Endothelial cell of umbilical vein (primary cell): ENCODE results near the gene PIK3CG. TPM values are rescaled to one million over a fixed set of nuclear protein-coding genes. Genes with fewer than 3 reads are reported as not detected.

Source experiments
- Bru-seq: library from RNA; stranded (reverse); fragments of 400-500 nt; gene quantifications from one replicate; lab custom pipeline; 2021; lab: Mats Ljungman, UMichigan
- BruChase-seq, 2 experiments: library from RNA; stranded (reverse); fragments of 400-500 nt; gene quantifications; one replicate each; lab custom pipeline; 2021; lab: Mats Ljungman, UMichigan
- BruUV-seq: library from RNA; stranded (reverse); fragments of 400-500 nt; replicated peaks from 2 replicates; lab custom pipeline; 2021; lab: Mats Ljungman, UMichigan
- CTCF ChIA-PET: fragments of 300-600, 350-600 bp; sonication (Branson Sonifier 250); formaldehyde crosslinking; loops from one replicate; lab custom pipeline; 2021; ENCODE audit warnings: antibody characterized with exemption, inconsistent platforms; lab: Charles Lee
- POLR2A ChIA-PET: fragments of 300-600, 350-600 bp; sonication (Branson Sonifier 250); formaldehyde crosslinking; loops from one replicate; lab custom pipeline; 2021; ENCODE audit warnings: antibody characterized with exemption, inconsistent platforms; lab: Charles Lee
- DNase-seq: peaks from one replicate; pipeline ENCODE4 v3.0.0-alpha.2; 2011; ENCODE audit warnings: low read depth, low spot score
- FAIRE-seq: peaks from 2 replicates; lab custom pipeline; 2011; peaks lifted over from hg19 to GRCh38; lab: Jason Lieb, UNC
- H2AFZ ChIP-seq: 2 replicates; pipeline ENCODE4 v1.6.0; 2012; ENCODE audit warnings: low read depth, low read length, control low read depth, inconsistent platforms
- H3K27ac ChIP-seq: 2 replicates; pipeline ENCODE4 v1.5.1; 2011; ENCODE audit warnings: low read depth, mild to moderate bottlenecking, control low read depth, low read length, moderate library complexity; ENCODE audit not compliant: insufficient read depth
- H3K27me3 ChIP-seq, 2 experiments: 2 replicates each; pipeline versions ENCODE4 v1.6.0 to v1.6.1; 2011; ENCODE audit warnings: low read length in 2 of 2, mixed read lengths in 1 of 2; ENCODE audit not compliant: control insufficient read depth in 2 of 2, insufficient read depth in 2 of 2
- H3K36me3 ChIP-seq, 2 experiments: 2 replicates in 1 of 2; 3 replicates in 1 of 2; pipeline ENCODE4 v1.5.1; 2011; ENCODE audit warnings: low read length in 2 of 2, mild to moderate bottlenecking in 1 of 2, moderate library complexity in 1 of 2; ENCODE audit not compliant: control insufficient read depth in 2 of 2, insufficient read depth in 2 of 2; ENCODE audit errors: extremely low read depth in 1 of 2
- H3K4me1 ChIP-seq: 3 replicates; pipeline ENCODE4 v1.5.1; 2011; ENCODE audit warnings: mild to moderate bottlenecking, low read length; ENCODE audit not compliant: control insufficient read depth, insufficient read depth; ENCODE audit errors: extremely low read depth
- H3K4me2 ChIP-seq: 2 replicates; pipeline ENCODE4 v1.6.1; 2011; ENCODE audit warnings: low read length, control low read depth, mixed read lengths; ENCODE audit not compliant: insufficient read depth
- H3K4me3 ChIP-seq, 3 experiments: fragments of 200-600 bp in 1 of 3; sonication (generic), shearing (Covaris generic) in 1 of 3; replicated peaks in 1 of 3; 2 replicates each; pipeline ENCODE4 v1.5.1; 2011 to 2016; ENCODE audit warnings: control low read depth in 3 of 3, low read length in 3 of 3, mild to moderate bottlenecking in 2 of 3, inconsistent platforms in 1 of 3, low read depth in 1 of 3, moderate library complexity in 1 of 3; ENCODE audit not compliant: insufficient read depth in 1 of 3
- H3K79me2 ChIP-seq: 2 replicates; pipeline ENCODE4 v1.6.0; 2012; ENCODE audit warnings: low read length, inconsistent platforms; ENCODE audit not compliant: control insufficient read depth, insufficient read depth
- H3K9ac ChIP-seq: replicated peaks from 2 replicates; pipeline ENCODE3; 2011; ENCODE audit warnings: low read length, control low read depth; ENCODE audit not compliant: insufficient read depth; ENCODE audit errors: extremely low read depth
- H3K9me1 ChIP-seq: replicated peaks from 3 replicates; pipeline ENCODE4 v1.6.0; 2011; ENCODE audit warnings: mild to moderate bottlenecking, low read length; ENCODE audit not compliant: control insufficient read depth, insufficient read depth; ENCODE audit errors: extremely low read depth
- H3K9me3 ChIP-seq: replicated peaks from 2 replicates; pipeline ENCODE4 v1.5.1; 2012; ENCODE audit warnings: low read length, inconsistent platforms; ENCODE audit not compliant: control insufficient read depth, insufficient read depth
- H4K20me1 ChIP-seq: replicated peaks from 2 replicates; pipeline ENCODE3; 2011; ENCODE audit warnings: mild to moderate bottlenecking, low read length; ENCODE audit not compliant: control insufficient read depth, insufficient read depth; ENCODE audit errors: extremely low read depth
- EZH2 ChIP-seq: IDR thresholded peaks from 2 replicates; pipeline ENCODE4 v1.6.1; 2012; ENCODE audit warnings: borderline replicate concordance, low read depth, mild to moderate bottlenecking, moderate library complexity, low read length, inconsistent platforms; ENCODE audit not compliant: severe bottlenecking
- FOS ChIP-seq: IDR thresholded peaks from 2 replicates; pipeline ENCODE4 v1.6.1; 2011; ENCODE audit warnings: mild to moderate bottlenecking, low read length, moderate library complexity, borderline replicate concordance; ENCODE audit not compliant: insufficient read depth
- GATA2 ChIP-seq: IDR thresholded peaks from 2 replicates; pipeline ENCODE4 v1.7.0; 2011; ENCODE audit warnings: low read depth, mild to moderate bottlenecking, moderate library complexity, mixed read lengths, low read length; ENCODE audit not compliant: insufficient read length, insufficient read depth
- JUN ChIP-seq: IDR thresholded peaks from 2 replicates; pipeline ENCODE4 v1.6.1; 2011; ENCODE audit warnings: borderline replicate concordance, low read depth; ENCODE audit not compliant: insufficient read length, insufficient read depth
- MYC ChIP-seq: IDR thresholded peaks from one replicate; pipeline ENCODE4 v1.6.1; 2011; ENCODE audit warnings: mild to moderate bottlenecking, low read depth, low read length
- POLR2A ChIP-seq: IDR thresholded peaks from 2 replicates; pipeline ENCODE4 v1.6.1; 2012; ENCODE audit warnings: low read depth, mild to moderate bottlenecking, control low read depth, low read length
- POLR2AphosphoS5 ChIP-seq: IDR thresholded peaks from 2 replicates; pipeline ENCODE4 v1.6.1; 2012; ENCODE audit warnings: low read depth, mild to moderate bottlenecking, control low read depth, low read length, moderate library complexity; ENCODE audit not compliant: insufficient read depth
- dilution Hi-C: fragments of 300-500 bp; cut with MboI; formaldehyde crosslinking; loops from one replicate; pipeline ENCODE4 v1.15.0; 2019; ENCODE audit warnings: low sequenced_read_pairs; ENCODE audit not compliant: extremely low pct_ligation_motif_present
- intact Hi-C: fragments of 100-400 bp; cut with micrococcal nuclease; formaldehyde crosslinking; loops from one replicate; pipeline ENCODE4 v1.10.0; 2022
- long read RNA-seq: library from polyadenylated mRNA; stranded (forward); transcript quantifications from one replicate; pipeline ENCODE4 v2.0.0, GENCODE V29; 2021
- polyA minus RNA-seq, 3 experiments: library from RNA; depleted of rRNA, polyadenylated mRNA; stranded (reverse); fragments of >200 nt; gene quantifications; 1 replicate in 1 of 3; 2 replicates in 2 of 3; pipeline ENCODE4 v1.2.3, GENCODE V29; 2011
- polyA plus RNA-seq, 4 experiments: library from polyadenylated mRNA; depleted of rRNA in 3 of 4; stranded (reverse) in 3 of 4; unstranded in 1 of 4; fragments of >200 nt; gene quantifications; 2 replicates each; pipeline versions ENCODE4 v1.2.1 to v1.2.3, GENCODE V29; 2011 to 2012; ENCODE audit warnings: missing spikeins in 1 of 4
- total RNA-seq: library from RNA; stranded (reverse); gene quantifications from 2 replicates; pipeline ENCODE4 v1.2.3, GENCODE V29; 2021
- TF ChIP-seq, protein P1 (sequence below), 2 donors: IDR thresholded peaks; 1 replicate in 1 of 2; 2 replicates in 1 of 2; pipeline ENCODE4 v1.5.1; 2011; ENCODE audit warnings: low read length in 2 of 2, mild to moderate bottlenecking in 2 of 2, moderate library complexity in 2 of 2, control low read depth in 1 of 2, inconsistent platforms in 1 of 2, low read depth in 1 of 2; ENCODE audit not compliant: insufficient read depth in 1 of 2; ENCODE audit errors: extremely low read depth in 1 of 2
- TF ChIP-seq, protein P2 (sequence below): IDR thresholded peaks from 2 replicates; pipeline ENCODE4 v1.6.1; 2011; ENCODE audit not compliant: insufficient read depth, insufficient read length

Gene PIK3CG
- total RNA-seq (4.9 and 6.2 TPM in 2 replicates), polyA plus RNA-seq (0.81 and 1.2 TPM in 2 replicates), polyA minus RNA-seq (4.4 and 6.9 TPM in 2 replicates), Bru-seq, nascent RNA (percentile 51 among the genes with signal in this experiment), BruChase-seq, experiment 1, labeled RNA remaining after a 6-hour chase (percentile 47 among the genes with signal in this experiment), BruChase-seq, experiment 2, labeled RNA remaining after a 2-hour chase (percentile 47 among the genes with signal in this experiment)
- polyA plus RNA-seq (2011; cell fraction: cytosol; rRNA removed) = 1.3 TPM in 2 replicates
- 1.5 and 2.4 TPM in 2 replicates for polyA plus RNA-seq (2011; cell fraction: nucleus; rRNA removed)
- polyA plus RNA-seq (2012) = 1.0 and 4.4 TPM in 2 replicates
- not detected for polyA minus RNA-seq (2011; cell fraction: cytosol; rRNA and poly(A)+ RNA removed)
- 4.6 and 5.3 TPM in 2 replicates for polyA minus RNA-seq (2011; cell fraction: nucleus; rRNA and poly(A)+ RNA removed)
- long read RNA-seq, full-length matches to known transcripts = 2 of 4 reads
- long read RNA-seq, partial matches to known transcripts = 0 of 4 reads
- long read RNA-seq, other reads (novel, unspliced or antisense) = 2 of 4 reads

DNA sequence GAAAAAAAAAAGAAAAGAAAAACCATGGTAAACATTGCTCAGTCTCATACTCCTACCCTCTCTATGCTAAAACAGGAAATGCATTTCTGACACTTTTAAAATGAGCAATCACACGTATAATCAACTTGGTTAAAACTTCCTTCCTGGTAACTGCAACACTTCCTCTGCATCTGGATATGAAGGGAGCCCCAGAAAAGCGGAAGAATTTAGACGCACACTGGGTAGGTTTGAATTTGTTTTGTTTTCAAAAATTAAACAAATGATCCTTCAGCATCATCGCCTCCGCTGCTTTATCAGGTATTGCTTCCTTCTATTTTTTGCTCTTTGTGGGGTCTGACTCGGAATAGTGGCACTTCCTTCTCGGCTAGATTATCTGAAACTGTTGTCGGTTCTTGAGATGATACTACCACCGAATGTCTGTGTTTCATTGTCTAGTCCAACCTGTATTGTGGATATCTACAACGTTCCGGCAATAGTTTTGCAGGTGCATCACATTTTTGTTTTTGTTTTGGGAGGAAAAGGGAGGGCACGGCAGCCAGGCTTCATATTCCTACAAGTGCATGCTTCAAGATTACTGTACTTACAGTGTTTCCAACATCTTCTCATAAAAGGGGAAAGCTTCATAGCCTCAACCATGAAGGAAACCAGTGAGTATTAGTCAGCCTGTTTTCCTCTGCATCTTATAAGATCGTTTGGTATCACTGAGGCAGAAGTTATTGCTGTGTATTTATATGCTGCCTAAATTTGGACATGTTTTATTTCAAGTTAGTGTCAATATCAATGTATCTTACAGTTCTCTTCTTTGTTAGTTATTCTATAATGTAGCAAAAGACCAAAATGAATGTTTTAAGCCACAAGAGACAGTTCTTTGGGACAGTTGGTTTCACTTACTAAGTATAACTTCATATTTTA, at the start of gene PIK3CG:
TSS of gene PIK3CG (plus strand) at position 153 of the 912 bp plus-strand sequence. CDS start 2,280 bp downstream, outside the sequence.
- H3K9me3 ChIP-seq = no peaks in the 10 kb centered on the region
- peak within 1 kb of the TSS; percentile 71 for H2AFZ ChIP-seq
- POLR2A ChIA-PET = interaction anchor here (0.7 kb wide), 1 partner anchor 18 kb away, joined by 3 read pairs; no protein-coding TSS in a partner anchor
- CTCF ChIA-PET = interaction anchor here (0.9 to 1.6 kb wide), 5 partner anchors 12 to 323 kb away, joined by 3 to 6 read pairs (median 3); no protein-coding TSS in a partner anchor
- no peaks in the 10 kb centered on the region for H3K9me1 ChIP-seq
- no peaks in the 10 kb centered on the region for H3K27me3 ChIP-seq
- no peaks in the 10 kb centered on the region for H4K20me1 ChIP-seq
- peak within 1 kb of the TSS; percentile 94 for H3K4me2 ChIP-seq
- peak within 1 kb of the TSS; percentile 73 for H3K9ac ChIP-seq
- DNase-seq (peak; percentile 64), FAIRE-seq (peak; percentile 79)
- H3K36me3 ChIP-seq = no peaks in the 10 kb centered on the region
- peak within 1 kb of the TSS; percentile 51 for H3K27ac ChIP-seq
- intact Hi-C loops = loop anchor here (1.0 to 5.0 kb wide), 3 partner anchors 88 to 323 kb away; no protein-coding TSS in a partner anchor
- H3K4me3 ChIP-seq = peak within 1 kb of the TSS; percentile 29 to 87 (median 80)
- TSS peak; percentile 78 for BruUV-seq
- dilution Hi-C loops = no loop called here
- no peak for TF ChIP-seq MYC
- TF ChIP-seq POLR2A = peak; percentile 50
- TF ChIP-seq, protein P1, sequence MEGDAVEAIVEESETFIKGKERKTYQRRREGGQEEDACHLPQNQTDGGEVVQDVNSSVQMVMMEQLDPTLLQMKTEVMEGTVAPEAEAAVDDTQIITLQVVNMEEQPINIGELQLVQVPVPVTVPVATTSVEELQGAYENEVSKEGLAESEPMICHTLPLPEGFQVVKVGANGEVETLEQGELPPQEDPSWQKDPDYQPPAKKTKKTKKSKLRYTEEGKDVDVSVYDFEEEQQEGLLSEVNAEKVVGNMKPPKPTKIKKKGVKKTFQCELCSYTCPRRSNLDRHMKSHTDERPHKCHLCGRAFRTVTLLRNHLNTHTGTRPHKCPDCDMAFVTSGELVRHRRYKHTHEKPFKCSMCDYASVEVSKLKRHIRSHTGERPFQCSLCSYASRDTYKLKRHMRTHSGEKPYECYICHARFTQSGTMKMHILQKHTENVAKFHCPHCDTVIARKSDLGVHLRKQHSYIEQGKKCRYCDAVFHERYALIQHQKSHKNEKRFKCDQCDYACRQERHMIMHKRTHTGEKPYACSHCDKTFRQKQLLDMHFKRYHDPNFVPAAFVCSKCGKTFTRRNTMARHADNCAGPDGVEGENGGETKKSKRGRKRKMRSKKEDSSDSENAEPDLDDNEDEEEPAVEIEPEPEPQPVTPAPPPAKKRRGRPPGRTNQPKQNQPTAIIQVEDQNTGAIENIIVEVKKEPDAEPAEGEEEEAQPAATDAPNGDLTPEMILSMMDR (IDR thresholded peaks at IDR 0.05; ENCODE audit: extremely low read depth in 1 of 2, insufficient read depth in 1 of 2, low read depth in 1 of 2, low read length in 2 of 2) = no peak
- no peak for TF ChIP-seq EZH2
- TF ChIP-seq GATA2 = peak; percentile 73
- TF ChIP-seq JUN = no peak
- peak; percentile 15 for TF ChIP-seq FOS
- TF ChIP-seq POLR2AphosphoS5 = peak; percentile 64
- TF ChIP-seq, protein P2, sequence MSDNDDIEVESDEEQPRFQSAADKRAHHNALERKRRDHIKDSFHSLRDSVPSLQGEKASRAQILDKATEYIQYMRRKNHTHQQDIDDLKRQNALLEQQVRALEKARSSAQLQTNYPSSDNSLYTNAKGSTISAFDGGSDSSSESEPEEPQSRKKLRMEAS = no peak
- peaks cover 25% of the 10 kb centered on the region for H3K4me1 ChIP-seq
- H3K79me2 ChIP-seq = peaks cover 13% of the 10 kb centered on the region
